Gastrocnemius medialis (tissue), 4 donors: ENCODE measurements around the gene PRR5.

Experiments used
- CTCF ChIP-seq, 5 experiments: fragments of 450-650 bp in 3 of 5; fragments of 200-600 bp in 2 of 5; sonication (generic) in 2 of 5; IDR thresholded peaks in 4 of 5; conservative IDR thresholded peaks in 1 of 5; 1 replicate in 4 of 5; 2 replicates in 1 of 5; pipeline ENCODE4 v1.5.1; 2016 to 2019; ENCODE audit warnings: antibody characterized with exemption in 5 of 5, mild to moderate bottlenecking in 3 of 5, moderate library complexity in 3 of 5
- POLR2A ChIP-seq, 2 donors: fragments of 450-650 bp; IDR thresholded peaks; one replicate each; pipeline ENCODE4 v1.6.1; 2017; ENCODE audit warnings: antibody characterized with exemption in 2 of 2, mild to moderate bottlenecking in 2 of 2, moderate library complexity in 2 of 2

- no peak for TF ChIP-seq CTCF (IDR thresholded peaks at IDR 0.05 in 4 of 5, conservative IDR thresholded peaks at IDR 0.05 in 1 of 5)
- TF ChIP-seq POLR2A (IDR thresholded peaks at IDR 0.05), result no peak
These were observed 35.8 kb upstream of the PRR5 start for GRCh38 chr22:44666207-44666585.
